GM23338 (cell line): ENCODE data around the gene RAB3GAP1.

ENCODE experiments used
- POLR2AphosphoS5 ChIP-seq: IDR thresholded peaks from 2 replicates; pipeline ENCODE4 v1.6.1; 2016; ENCODE audit warnings: antibody characterized with exemption, low read depth
- TF ChIP-seq, protein P1 (sequence below), 2 experiments: fragments of 200-600 bp in 1 of 2; sonication (generic) in 1 of 2; conservative IDR thresholded peaks; 2 replicates each; pipeline versions ENCODE4 v1.5.1 to v1.6.1; 2016 to 2017; ENCODE audit warnings: antibody characterized with exemption in 2 of 2, low read depth in 2 of 2, mild to moderate bottlenecking in 2 of 2, moderate library complexity in 1 of 2

DNA sequence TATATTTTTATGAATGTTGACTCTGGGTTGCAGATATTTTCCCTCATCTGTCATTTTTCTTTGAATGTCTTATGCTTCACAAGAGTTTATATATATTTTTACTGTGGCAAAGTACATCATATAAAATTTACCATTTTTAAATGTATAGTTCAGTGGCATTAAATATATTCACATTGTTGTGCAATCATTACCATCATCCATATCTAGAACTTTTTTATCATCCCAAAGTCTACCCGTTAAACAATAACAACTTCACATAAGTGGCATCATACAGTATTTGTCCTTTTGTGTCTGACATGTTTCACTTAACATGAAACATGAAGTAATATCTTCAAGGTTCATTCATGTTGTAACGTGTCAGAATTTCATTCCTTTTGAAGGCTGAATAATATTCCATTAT lies 24.5 kb downstream of the RAB3GAP1 start:
- no peak for TF ChIP-seq POLR2AphosphoS5
- TF ChIP-seq, protein P1, sequence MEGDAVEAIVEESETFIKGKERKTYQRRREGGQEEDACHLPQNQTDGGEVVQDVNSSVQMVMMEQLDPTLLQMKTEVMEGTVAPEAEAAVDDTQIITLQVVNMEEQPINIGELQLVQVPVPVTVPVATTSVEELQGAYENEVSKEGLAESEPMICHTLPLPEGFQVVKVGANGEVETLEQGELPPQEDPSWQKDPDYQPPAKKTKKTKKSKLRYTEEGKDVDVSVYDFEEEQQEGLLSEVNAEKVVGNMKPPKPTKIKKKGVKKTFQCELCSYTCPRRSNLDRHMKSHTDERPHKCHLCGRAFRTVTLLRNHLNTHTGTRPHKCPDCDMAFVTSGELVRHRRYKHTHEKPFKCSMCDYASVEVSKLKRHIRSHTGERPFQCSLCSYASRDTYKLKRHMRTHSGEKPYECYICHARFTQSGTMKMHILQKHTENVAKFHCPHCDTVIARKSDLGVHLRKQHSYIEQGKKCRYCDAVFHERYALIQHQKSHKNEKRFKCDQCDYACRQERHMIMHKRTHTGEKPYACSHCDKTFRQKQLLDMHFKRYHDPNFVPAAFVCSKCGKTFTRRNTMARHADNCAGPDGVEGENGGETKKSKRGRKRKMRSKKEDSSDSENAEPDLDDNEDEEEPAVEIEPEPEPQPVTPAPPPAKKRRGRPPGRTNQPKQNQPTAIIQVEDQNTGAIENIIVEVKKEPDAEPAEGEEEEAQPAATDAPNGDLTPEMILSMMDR (conservative IDR thresholded peaks at IDR 0.05; ENCODE audit: low read depth in 2 of 2) = no peak
